ENCODE results near the gene NDUFV2.
"Not testable (repeated sequence)": the region's sequence is repeated elsewhere in the genome, so short reads cannot be mapped to it uniquely, and the experiment has no call there.

Gene NDUFV2

GRCh38 chr18:9091066-9091476, 11.4 kb upstream of the NDUFV2 start:
- peak; percentile 26 for DNase-seq

GRCh38 chr18:9092665-9093064, 9.8 kb upstream of the NDUFV2 start:
- DNase-seq, result peak; percentile 52

- DNase-seq, result not testable (repeated sequence)
Measured at GRCh38 chr18:9093109-9093508, 9.4 kb upstream of the NDUFV2 start.

- DNase-seq, result no peak
Measured at GRCh38 chr18:9094307-9095226, 7.9 kb upstream of the NDUFV2 start.

GRCh38 chr18:9095297-9096006, 7.0 kb upstream of the NDUFV2 start:
- DNase-seq, result peak; percentile 72

GRCh38 chr18:9096007-9096371, 6.5 kb upstream of the NDUFV2 start:
- DNase-seq, result no peak

GRCh38 chr18:9096685-9097084, 5.8 kb upstream of the NDUFV2 start:
- DNase-seq, result no peak

- DNase-seq, result no peak
Measured at GRCh38 chr18:9097349-9097748, 5.2 kb upstream of the NDUFV2 start.

- DNase-seq, result no peak
Measured at GRCh38 chr18:9100796-9101195, 1.7 kb upstream of the NDUFV2 start.

GRCh38 chr18:9101730-9102507, 580 bp upstream of the NDUFV2 start:
- peak; percentile 92 for DNase-seq

GRCh38 chr18:9103376-9103873, 926 bp downstream of the NDUFV2 start:
- DNase-seq, result peak; percentile 29

- no peak for DNase-seq
Measured at GRCh38 chr18:9104244-9104901, 1.9 kb downstream of the NDUFV2 start.

GRCh38 chr18:9105420-9105819, 2.9 kb downstream of the NDUFV2 start:
- DNase-seq, result no peak

- DNase-seq, result no peak
Measured at GRCh38 chr18:9106094-9106493, 3.6 kb downstream of the NDUFV2 start.

- DNase-seq, result peak; percentile 33
Measured at GRCh38 chr18:9106800-9107584, 4.5 kb downstream of the NDUFV2 start.

GRCh38 chr18:9108911-9109310, 6.4 kb downstream of the NDUFV2 start:
- DNase-seq, result no peak

- DNase-seq, result peak; percentile 31
Measured at GRCh38 chr18:9109523-9109922, 7.0 kb downstream of the NDUFV2 start.

- DNase-seq, result peak; percentile 44
Measured at GRCh38 chr18:9113468-9114149, 11.1 kb downstream of the NDUFV2 start.

- no peak for DNase-seq
Measured at GRCh38 chr18:9115984-9116383, 13.5 kb downstream of the NDUFV2 start.

GRCh38 chr18:9117980-9118841, 15.7 kb downstream of the NDUFV2 start:
- peak; percentile 83 for DNase-seq

Data from inflammatory macrophage treated with lipopolysaccharide for 4 hours (primary cell).